GM12891 (cell line): ENCODE measurements around the gene PHETA1.

Source experiments
- POLR2A ChIP-seq: IDR thresholded peaks from 2 replicates; pipeline ENCODE4 v1.6.1; 2011; ENCODE audit warnings: low read depth, low read length, control low read depth
- POLR2AphosphoS5 ChIP-seq: IDR thresholded peaks from 2 replicates; pipeline ENCODE4 v1.6.1; 2011; ENCODE audit warnings: low read depth, low read length, control low read depth
- TAF1 ChIP-seq: IDR thresholded peaks from 2 replicates; pipeline ENCODE4 v1.6.1; 2011; ENCODE audit warnings: low read depth, low read length, control low read depth

DNA sequence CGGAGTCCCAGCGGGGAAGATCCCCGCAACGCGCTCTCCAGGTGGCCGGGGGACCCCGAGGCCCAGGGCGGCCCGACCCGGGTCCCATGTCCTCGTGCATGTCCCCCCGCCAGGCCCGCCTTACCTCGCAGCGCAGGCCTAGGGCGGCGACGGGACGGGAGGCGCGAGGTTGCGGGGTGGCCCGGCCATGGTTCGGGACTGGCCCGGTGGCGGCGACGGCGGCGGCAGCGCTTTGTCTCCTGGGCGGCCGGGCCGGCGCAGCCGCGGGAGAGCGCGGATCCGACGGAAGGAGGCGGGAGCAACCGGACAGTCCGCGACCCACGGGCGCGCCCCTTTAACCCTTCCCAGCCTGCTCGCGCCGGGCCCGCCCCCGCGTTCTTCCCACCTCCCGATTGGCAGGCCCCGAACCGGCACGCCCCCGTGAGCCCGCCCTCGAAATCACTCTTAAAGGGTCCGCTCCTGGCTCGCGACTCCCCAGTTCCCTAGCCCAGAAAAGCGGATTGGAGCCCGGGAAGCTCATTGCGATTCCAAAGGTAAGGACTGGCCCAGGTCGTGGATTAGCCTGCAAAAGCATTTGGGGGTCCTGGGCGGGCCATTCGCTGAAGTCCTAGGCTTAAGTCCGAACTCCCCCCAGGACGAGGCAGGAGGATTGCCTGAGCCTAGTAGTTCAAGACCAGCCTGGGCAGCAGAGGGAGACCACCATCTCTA is at the start of gene PHETA1:
- TF ChIP-seq TAF1 (no peak), POLR2A (no peak), POLR2AphosphoS5 (no peak)
